ENCODE data around the gene YTHDF1. TPM values are rescaled to one million over a fixed set of nuclear protein-coding genes. Genes with fewer than 3 reads are reported as not detected.
"Not testable (repeated sequence)": the region's sequence is repeated elsewhere in the genome, so short reads cannot be mapped to it uniquely, and the experiment has no call there.

Gene YTHDF1
- total RNA-seq, 1 experiment from 2014 or later, result 93.4 TPM

GRCh38 chr20:63160641-63161175 is 55.2 kb downstream of the YTHDF1 start:
- TF ChIP-seq, protein P1, sequence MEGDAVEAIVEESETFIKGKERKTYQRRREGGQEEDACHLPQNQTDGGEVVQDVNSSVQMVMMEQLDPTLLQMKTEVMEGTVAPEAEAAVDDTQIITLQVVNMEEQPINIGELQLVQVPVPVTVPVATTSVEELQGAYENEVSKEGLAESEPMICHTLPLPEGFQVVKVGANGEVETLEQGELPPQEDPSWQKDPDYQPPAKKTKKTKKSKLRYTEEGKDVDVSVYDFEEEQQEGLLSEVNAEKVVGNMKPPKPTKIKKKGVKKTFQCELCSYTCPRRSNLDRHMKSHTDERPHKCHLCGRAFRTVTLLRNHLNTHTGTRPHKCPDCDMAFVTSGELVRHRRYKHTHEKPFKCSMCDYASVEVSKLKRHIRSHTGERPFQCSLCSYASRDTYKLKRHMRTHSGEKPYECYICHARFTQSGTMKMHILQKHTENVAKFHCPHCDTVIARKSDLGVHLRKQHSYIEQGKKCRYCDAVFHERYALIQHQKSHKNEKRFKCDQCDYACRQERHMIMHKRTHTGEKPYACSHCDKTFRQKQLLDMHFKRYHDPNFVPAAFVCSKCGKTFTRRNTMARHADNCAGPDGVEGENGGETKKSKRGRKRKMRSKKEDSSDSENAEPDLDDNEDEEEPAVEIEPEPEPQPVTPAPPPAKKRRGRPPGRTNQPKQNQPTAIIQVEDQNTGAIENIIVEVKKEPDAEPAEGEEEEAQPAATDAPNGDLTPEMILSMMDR (IDR thresholded peaks at IDR 0.05; ENCODE audit: unreplicated experiment), result no peak

GRCh38 chr20:63159826-63160640 is 55.9 kb downstream of the YTHDF1 start:
- CTCF ChIA-PET, result no interaction called here
- Mint-ChIP-seq H3K9me3 (ENCODE audit: low read depth, unreplicated experiment) (no peaks in the 10 kb centered on the region), H3K36me3 (ENCODE audit: insufficient read depth, unreplicated experiment) (no peaks in the 10 kb centered on the region), H3K27ac (ENCODE audit: unreplicated experiment) (no peak overlapping the region), H3K4me1 (ENCODE audit: low read depth, unreplicated experiment) (no peaks in the 10 kb centered on the region), H3K4me3 (ENCODE audit: low read depth, unreplicated experiment) (no peak overlapping the region), H3K27me3 (ENCODE audit: unreplicated experiment) (peaks cover 100% of the 10 kb centered on the region)
- intact Hi-C loops (cut with micrococcal nuclease; ENCODE audit: unreplicated experiment), result no loop called here
- no peak for DNase-seq
- TF ChIP-seq, protein P1 (IDR thresholded peaks at IDR 0.05; ENCODE audit: unreplicated experiment), result no peak
- BruUV-seq (replicated peaks), result no TSS peak

More at GRCh38 chr20:63160641-63161175, 55.2 kb downstream of the YTHDF1 start:
- Mint-ChIP-seq H3K36me3 (ENCODE audit: insufficient read depth, unreplicated experiment) (no peaks in the 10 kb centered on the region), H3K27ac (ENCODE audit: unreplicated experiment) (no peak overlapping the region), H3K4me1 (ENCODE audit: low read depth, unreplicated experiment) (no peaks in the 10 kb centered on the region), H3K4me3 (ENCODE audit: low read depth, unreplicated experiment) (no peak overlapping the region), H3K9me3 (ENCODE audit: low read depth, unreplicated experiment) (no peaks in the 10 kb centered on the region), H3K27me3 (ENCODE audit: unreplicated experiment) (peaks cover 100% of the 10 kb centered on the region)
- intact Hi-C loops (cut with micrococcal nuclease; ENCODE audit: unreplicated experiment), result no loop called here
- BruUV-seq (replicated peaks), result no TSS peak
- CTCF ChIA-PET, result no interaction called here
- DNase-seq, result no peak

GRCh38 chr20:63159251-63159650 is 56.7 kb downstream of the YTHDF1 start:
- DNase-seq; H3K4me3 Mint-ChIP-seq (ENCODE audit: low read depth, unreplicated experiment); H3K27ac Mint-ChIP-seq (ENCODE audit: unreplicated experiment); H3K4me1 Mint-ChIP-seq (ENCODE audit: low read depth, unreplicated experiment); H3K9me3 Mint-ChIP-seq (ENCODE audit: low read depth, unreplicated experiment); CTCF ChIA-PET; BruUV-seq (replicated peaks); H3K36me3 Mint-ChIP-seq (ENCODE audit: insufficient read depth, unreplicated experiment); intact Hi-C loops (cut with micrococcal nuclease; ENCODE audit: unreplicated experiment): not testable (repeated sequence)
- H3K27me3 Mint-ChIP-seq (ENCODE audit: unreplicated experiment), result peaks cover 100% of the 10 kb centered on the region

DNA sequence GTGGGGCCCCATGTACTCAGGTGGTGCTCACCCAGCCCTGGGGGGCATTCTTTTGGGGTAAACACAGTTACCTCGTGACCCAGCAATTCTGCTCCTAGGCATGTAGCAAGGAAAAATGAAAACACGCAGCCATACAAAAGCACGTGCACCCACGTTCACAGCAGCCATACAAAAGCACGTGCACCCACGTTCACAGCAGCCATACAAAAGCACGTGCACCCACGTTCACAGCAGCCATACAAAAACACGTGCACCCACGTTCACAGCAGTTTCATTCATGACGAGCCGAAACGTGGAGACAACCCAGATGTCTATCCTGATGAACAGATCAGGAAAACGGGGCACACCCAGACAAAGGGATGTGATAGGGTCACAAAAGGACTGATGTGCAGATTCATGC is 57.1 kb downstream of the YTHDF1 start:
- intact Hi-C loops (cut with micrococcal nuclease; ENCODE audit: unreplicated experiment), result no loop called here
- BruUV-seq (replicated peaks), result no TSS peak
- Mint-ChIP-seq H3K36me3 (ENCODE audit: insufficient read depth, unreplicated experiment) (no peaks in the 10 kb centered on the region), H3K27me3 (ENCODE audit: unreplicated experiment) (peaks cover 100% of the 10 kb centered on the region), H3K4me1 (ENCODE audit: low read depth, unreplicated experiment) (no peaks in the 10 kb centered on the region), H3K9me3 (ENCODE audit: low read depth, unreplicated experiment) (no peaks in the 10 kb centered on the region), H3K27ac (ENCODE audit: unreplicated experiment) (no peak overlapping the region), H3K4me3 (ENCODE audit: low read depth, unreplicated experiment) (no peak overlapping the region)
- CTCF ChIA-PET, result no interaction called here
- TF ChIP-seq, protein P1 (IDR thresholded peaks at IDR 0.05; ENCODE audit: unreplicated experiment), result no peak
- no peak for DNase-seq

GRCh38 chr20:63158352-63158751 is 57.6 kb downstream of the YTHDF1 start:
- no peak overlapping the region for H3K4me3 Mint-ChIP-seq (ENCODE audit: low read depth, unreplicated experiment)
- CTCF ChIA-PET, result no interaction called here
- H3K9me3 Mint-ChIP-seq (ENCODE audit: low read depth, unreplicated experiment), result no peaks in the 10 kb centered on the region
- intact Hi-C loops (cut with micrococcal nuclease; ENCODE audit: unreplicated experiment), result no loop called here
- BruUV-seq (replicated peaks), result no TSS peak
- no peaks in the 10 kb centered on the region for H3K4me1 Mint-ChIP-seq (ENCODE audit: low read depth, unreplicated experiment)
- no peaks in the 10 kb centered on the region for H3K36me3 Mint-ChIP-seq (ENCODE audit: insufficient read depth, unreplicated experiment)
- no peak overlapping the region for H3K27ac Mint-ChIP-seq (ENCODE audit: unreplicated experiment)
- TF ChIP-seq, protein P1 (IDR thresholded peaks at IDR 0.05; ENCODE audit: unreplicated experiment), result no peak
- DNase-seq, result no peak
- peaks cover 100% of the 10 kb centered on the region for H3K27me3 Mint-ChIP-seq (ENCODE audit: unreplicated experiment)

- BruUV-seq (replicated peaks); H3K4me3 Mint-ChIP-seq (ENCODE audit: low read depth, unreplicated experiment); H3K4me1 Mint-ChIP-seq (ENCODE audit: low read depth, unreplicated experiment); H3K36me3 Mint-ChIP-seq (ENCODE audit: insufficient read depth, unreplicated experiment); intact Hi-C loops (cut with micrococcal nuclease; ENCODE audit: unreplicated experiment); H3K9me3 Mint-ChIP-seq (ENCODE audit: low read depth, unreplicated experiment); DNase-seq; H3K27ac Mint-ChIP-seq (ENCODE audit: unreplicated experiment): not testable (repeated sequence)
- CTCF ChIA-PET, result interaction anchor here (0.6 kb wide), 1 partner anchor 16 kb away, joined by 3 read pairs; no protein-coding TSS in a partner anchor
- H3K27me3 Mint-ChIP-seq (ENCODE audit: unreplicated experiment), result peaks cover 100% of the 10 kb centered on the region
These were observed 58.5 kb downstream of the YTHDF1 start for GRCh38 chr20:63157431-63157830.
